Keratinocyte (primary cell): ENCODE results near the gene ZNF782. TPM values are rescaled to one million over a fixed set of nuclear protein-coding genes. Genes with fewer than 3 reads are reported as not detected.
A peak's percentile ranks its signal among the peaks of the same experiment; 100 is the strongest.
"Not testable (repeated sequence)": the region's sequence is repeated elsewhere in the genome, so short reads cannot be mapped to it uniquely, and the experiment has no call there.

ENCODE experiments used
- DNase-seq: peaks from one replicate; pipeline ENCODE4 v3.0.0-alpha.2; 2011; ENCODE audit warnings: low read depth, missing footprints, low spot score
- FAIRE-seq: peaks from 2 replicates; lab custom pipeline; 2011; peaks lifted over from hg19 to GRCh38; lab: Jason Lieb, UNC
- H2AFZ ChIP-seq: 2 replicates; pipeline ENCODE4 v1.6.0; 2012; ENCODE audit warnings: low read length, control low read depth, inconsistent platforms; ENCODE audit not compliant: control insufficient read depth
- H3K27ac ChIP-seq: 2 replicates; pipeline ENCODE4 v1.5.1; 2011; ENCODE audit warnings: low read length; ENCODE audit not compliant: control insufficient read depth, insufficient read depth
- H3K27me3 ChIP-seq: 3 replicates; pipeline ENCODE4 v1.6.0; 2011; ENCODE audit warnings: low read length; ENCODE audit not compliant: control insufficient read depth, insufficient read depth; ENCODE audit errors: extremely low read depth
- H3K36me3 ChIP-seq, 2 experiments: 2 replicates in 1 of 2; 3 replicates in 1 of 2; pipeline ENCODE4 v1.5.1; 2011; ENCODE audit warnings: low read length in 2 of 2, mild to moderate bottlenecking in 1 of 2; ENCODE audit not compliant: control insufficient read depth in 2 of 2, insufficient read depth in 2 of 2; ENCODE audit errors: extremely low read depth in 1 of 2
- H3K4me1 ChIP-seq: 3 replicates; pipeline ENCODE4 v1.5.1; 2011; ENCODE audit warnings: low read length; ENCODE audit not compliant: control insufficient read depth, insufficient read depth; ENCODE audit errors: extremely low read depth
- H3K4me2 ChIP-seq: 3 replicates; pipeline ENCODE4 v1.6.0; 2011; ENCODE audit warnings: low read depth, low read length; ENCODE audit not compliant: control insufficient read depth, insufficient read depth; ENCODE audit errors: extremely low read depth
- H3K4me3 ChIP-seq, 3 experiments: fragments of 200-600 bp in 1 of 3; sonication (generic) in 1 of 3; 2 replicates in 2 of 3; 3 replicates in 1 of 3; pipeline ENCODE4 v1.5.1; 2011 to 2016; ENCODE audit warnings: low read length in 3 of 3, mild to moderate bottlenecking in 3 of 3, control low read depth in 2 of 3, inconsistent platforms in 1 of 3, low read depth in 1 of 3, mixed read lengths in 1 of 3, mixed run types in 1 of 3, moderate library complexity in 1 of 3; ENCODE audit not compliant: control insufficient read depth in 2 of 3, insufficient read depth in 2 of 3; ENCODE audit errors: extremely low read depth in 1 of 3
- H3K79me2 ChIP-seq: 2 replicates; pipeline ENCODE4 v1.6.0; 2012; ENCODE audit warnings: low read length; ENCODE audit not compliant: control insufficient read depth, insufficient read depth
- H3K9ac ChIP-seq: 3 replicates; pipeline ENCODE4 v1.6.0; 2011; ENCODE audit warnings: low read length; ENCODE audit not compliant: control insufficient read depth, insufficient read depth; ENCODE audit errors: extremely low read depth
- H3K9me1 ChIP-seq: 3 replicates; pipeline ENCODE4 v1.6.0; 2011; ENCODE audit warnings: low read length; ENCODE audit not compliant: control insufficient read depth, insufficient read depth; ENCODE audit errors: extremely low read depth
- H3K9me3 ChIP-seq: 2 replicates; pipeline ENCODE4 v1.5.1; 2012; ENCODE audit warnings: low read depth, low read length; ENCODE audit not compliant: control insufficient read depth
- H4K20me1 ChIP-seq: 3 replicates; pipeline ENCODE4 v1.6.0; 2011; ENCODE audit warnings: low read length; ENCODE audit not compliant: control insufficient read depth, insufficient read depth; ENCODE audit errors: extremely low read depth
- EZH2 ChIP-seq: IDR thresholded peaks from one replicate; pipeline ENCODE4 v1.6.1; 2012; ENCODE audit warnings: inconsistent platforms, mild to moderate bottlenecking, low read length, moderate library complexity
- dilution Hi-C: fragments of 300-500 bp; cut with MboI; formaldehyde crosslinking; loops from one replicate; pipeline ENCODE4 v1.7.0; 2020; ENCODE audit warnings: low sequenced_read_pairs; ENCODE audit not compliant: extremely low pct_ligation_motif_present
- polyA minus RNA-seq, 3 experiments: library from RNA; depleted of rRNA, polyadenylated mRNA; stranded (reverse); fragments of >200 nt; gene quantifications; 1 replicate in 1 of 3; 2 replicates in 1 of 3; 3 replicates in 1 of 3; pipeline ENCODE4 v1.2.3, GENCODE V29; 2011
- polyA plus RNA-seq, 5 experiments: library from polyadenylated mRNA; depleted of rRNA in 3 of 5; stranded (reverse) in 3 of 5; stranded (forward) in 1 of 5; unstranded in 1 of 5; fragments of >200 nt; gene quantifications; 1 replicate in 1 of 5; 2 replicates in 3 of 5; 3 replicates in 1 of 5; pipeline versions ENCODE4 v1.2.1 to v1.2.3, GENCODE V29; 2011 to 2012; ENCODE audit warnings: missing spikeins in 2 of 5, low read depth in 1 of 5, low replicate concordance in 1 of 5
- TF ChIP-seq, protein P1 (sequence below), 3 experiments: IDR thresholded peaks in 1 of 3; conservative IDR thresholded peaks in 1 of 3; optimal IDR thresholded peaks in 1 of 3; 2 replicates in 2 of 3; 3 replicates in 1 of 3; pipeline versions ENCODE3 to v1.5.1; 2011; ENCODE audit warnings: low read length in 3 of 3, mild to moderate bottlenecking in 3 of 3, moderate library complexity in 2 of 3, control low read depth in 1 of 3, inconsistent platforms in 1 of 3; ENCODE audit not compliant: insufficient read depth in 2 of 3; ENCODE audit errors: extremely low read depth in 1 of 3

ZNF782 gene
- polyA plus RNA-seq = 1.2 to 2.0 TPM (median 1.4 TPM) in 3 replicates
- 3.6 TPM for polyA plus RNA-seq (2011; ENCODE audit: low read depth)
- 0.84 and 0.96 TPM in 2 replicates for polyA plus RNA-seq (2011; cell fraction: cytosol; rRNA removed)
- polyA plus RNA-seq (2011; cell fraction: nucleus; rRNA removed) = 3.6 and 4.7 TPM in 2 replicates
- polyA plus RNA-seq (2012; ENCODE audit: low replicate concordance) = 1.5 and 1.6 TPM in 2 replicates
- polyA minus RNA-seq = 0.39 to 4.4 TPM (median 1.5 TPM) in 3 replicates
- 3.3 TPM for polyA minus RNA-seq (2011; cell fraction: cytosol; rRNA and poly(A)+ RNA removed)
- polyA minus RNA-seq (2011; cell fraction: nucleus; rRNA and poly(A)+ RNA removed) = 5.2 and 11.6 TPM in 2 replicates

DNA sequence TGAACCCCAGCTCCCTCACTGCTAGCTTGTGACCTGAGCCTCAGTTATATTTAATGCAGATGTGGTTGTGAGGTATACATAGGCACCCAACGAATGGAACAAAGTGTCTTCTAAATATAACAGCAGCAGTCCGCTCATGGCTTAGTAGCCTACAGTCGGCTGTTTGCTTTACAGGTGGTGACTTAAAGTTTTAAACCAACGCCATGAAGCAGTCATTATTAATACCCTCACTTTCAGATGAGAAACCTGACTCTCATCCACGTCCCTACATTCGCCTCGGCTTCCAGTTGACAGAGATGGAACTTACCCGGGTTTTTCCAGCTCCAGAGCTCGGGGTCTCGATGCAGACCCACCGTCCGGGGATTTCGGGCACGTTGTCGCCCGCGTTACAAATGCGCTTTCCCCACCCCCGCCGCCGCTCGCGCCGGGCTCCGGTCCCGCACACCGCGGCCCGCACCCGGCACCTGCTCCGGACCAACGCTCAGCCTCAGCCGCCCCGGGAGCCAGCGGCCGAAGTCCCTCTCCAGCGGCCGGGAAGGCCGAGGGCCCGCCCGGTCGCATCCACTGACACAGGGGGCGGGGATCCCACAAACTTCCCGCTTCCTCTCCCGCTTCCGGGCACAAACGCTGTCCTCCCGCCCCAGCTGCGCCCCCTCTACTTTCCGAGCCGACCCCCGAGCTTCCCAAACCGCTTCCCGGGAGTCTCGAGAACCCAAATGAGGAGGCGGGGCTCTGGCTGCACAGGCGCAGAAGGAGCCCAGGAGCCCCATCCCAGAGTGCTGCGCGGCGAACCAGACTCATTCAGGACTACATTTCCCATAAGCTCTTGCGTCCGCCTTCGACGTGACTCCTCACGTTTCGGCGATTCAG is at the start of gene ZNF782:
Gene ZNF782 (minus strand): TSS at position 734 of the 870 bp plus-strand sequence. CDS start 2,553 bp downstream, outside the sequence.
- H3K79me2 ChIP-seq = peaks cover 27% of the 10 kb centered on the region
- no peaks in the 10 kb centered on the region for H3K9me3 ChIP-seq
- H2AFZ ChIP-seq = peak within 1 kb of the TSS; percentile 90
- H3K27ac ChIP-seq = peak within 1 kb of the TSS; percentile 22
- H3K27me3 ChIP-seq = no peaks in the 10 kb centered on the region
- H3K4me1 ChIP-seq = peaks cover 39% of the 10 kb centered on the region
- no peaks in the 10 kb centered on the region for H3K36me3 ChIP-seq
- H4K20me1 ChIP-seq = peaks cover 3% of the 10 kb centered on the region
- H3K9ac ChIP-seq = peak within 1 kb of the TSS; percentile 79
- DNase-seq (peak; percentile 71), FAIRE-seq (peak; percentile 84)
- no peak for TF ChIP-seq EZH2
- TF ChIP-seq, protein P1, sequence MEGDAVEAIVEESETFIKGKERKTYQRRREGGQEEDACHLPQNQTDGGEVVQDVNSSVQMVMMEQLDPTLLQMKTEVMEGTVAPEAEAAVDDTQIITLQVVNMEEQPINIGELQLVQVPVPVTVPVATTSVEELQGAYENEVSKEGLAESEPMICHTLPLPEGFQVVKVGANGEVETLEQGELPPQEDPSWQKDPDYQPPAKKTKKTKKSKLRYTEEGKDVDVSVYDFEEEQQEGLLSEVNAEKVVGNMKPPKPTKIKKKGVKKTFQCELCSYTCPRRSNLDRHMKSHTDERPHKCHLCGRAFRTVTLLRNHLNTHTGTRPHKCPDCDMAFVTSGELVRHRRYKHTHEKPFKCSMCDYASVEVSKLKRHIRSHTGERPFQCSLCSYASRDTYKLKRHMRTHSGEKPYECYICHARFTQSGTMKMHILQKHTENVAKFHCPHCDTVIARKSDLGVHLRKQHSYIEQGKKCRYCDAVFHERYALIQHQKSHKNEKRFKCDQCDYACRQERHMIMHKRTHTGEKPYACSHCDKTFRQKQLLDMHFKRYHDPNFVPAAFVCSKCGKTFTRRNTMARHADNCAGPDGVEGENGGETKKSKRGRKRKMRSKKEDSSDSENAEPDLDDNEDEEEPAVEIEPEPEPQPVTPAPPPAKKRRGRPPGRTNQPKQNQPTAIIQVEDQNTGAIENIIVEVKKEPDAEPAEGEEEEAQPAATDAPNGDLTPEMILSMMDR (optimal IDR thresholded peaks at IDR 0.05 in 1 of 3, IDR thresholded peaks at IDR 0.05 in 1 of 3, conservative IDR thresholded peaks at IDR 0.05 in 1 of 3; ENCODE audit: extremely low read depth in 1 of 3, insufficient read depth in 2 of 3, low read length in 3 of 3) = no peak
- H3K9me1 ChIP-seq = peaks cover 3% of the 10 kb centered on the region
- H3K4me2 ChIP-seq = peak within 1 kb of the TSS; percentile 98
- dilution Hi-C loops = no loop called here
- H3K4me3 ChIP-seq = peak within 1 kb of the TSS; percentile 76 to 90 (median 88)

DNA sequence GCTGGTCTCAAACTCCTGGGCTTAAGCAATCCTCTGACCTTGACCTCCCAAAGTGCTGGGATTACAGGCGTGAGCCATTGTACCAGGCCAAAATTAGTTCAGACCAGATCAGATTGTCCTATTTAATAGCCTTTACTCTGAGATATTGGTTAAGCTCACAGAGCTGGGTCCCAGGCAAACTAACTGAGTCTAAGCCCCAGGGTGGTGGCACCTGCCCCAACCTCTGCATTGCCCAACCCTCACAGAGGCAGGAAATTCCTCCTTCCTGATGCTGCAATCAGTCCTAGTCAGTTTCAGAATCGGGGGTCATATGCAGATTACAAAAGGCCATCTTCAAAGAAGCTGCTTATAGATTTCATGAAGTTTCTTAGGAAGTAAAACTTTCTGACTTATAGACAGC is 45.7 kb upstream of the ZNF782 start:
- H4K20me1 ChIP-seq, FAIRE-seq, H3K9me1 ChIP-seq, H3K9me3 ChIP-seq, H3K4me2 ChIP-seq, dilution Hi-C loops, H3K79me2 ChIP-seq, H3K27ac ChIP-seq, DNase-seq, H3K27me3 ChIP-seq, H2AFZ ChIP-seq, H3K4me1 ChIP-seq, H3K9ac ChIP-seq, H3K4me3 ChIP-seq, H3K36me3 ChIP-seq: not testable (repeated sequence)
